Omental fat pad (tissue), 4 donors: ENCODE results near the gene ENTPD6. TPM values are rescaled to one million over a fixed set of nuclear protein-coding genes. Genes with fewer than 3 reads are reported as not detected.
"Not testable (repeated sequence)": the region's sequence is repeated elsewhere in the genome, so short reads cannot be mapped to it uniquely, and the experiment has no call there.

Experiments used
- ATAC-seq: fragments of 150-250 bp; one replicate; pipeline ENCODE4 v1.9.1; 2016; ENCODE audit warnings: mild to moderate bottlenecking, moderate library complexity; ENCODE audit not compliant: low FRiP score
- DNase-seq: peaks from one replicate; pipeline ENCODE4 v3.0.0-alpha.2; 2019; ENCODE audit warnings: low spot score
- CTCF ChIP-seq, 3 donors: fragments of 450-650 bp; IDR thresholded peaks; one replicate each; pipeline ENCODE4 v1.5.1; 2016 to 2017; ENCODE audit warnings: antibody characterized with exemption in 3 of 3, mild to moderate bottlenecking in 3 of 3, moderate library complexity in 2 of 3
- total RNA-seq, 4 donors: library from RNA; depleted of rRNA; stranded (reverse); fragments of >200 nt; gene quantifications; one replicate each; pipeline ENCODE4 v1.1.0, GENCODE V29; 2016

ENTPD6 gene
- total RNA-seq, 4 donors from 2014 or later = 44.6 to 71.0 (median 60.0) TPM

GRCh38 chr20:25259358-25259757 is 63.8 kb downstream of the ENTPD6 start:
- TF ChIP-seq CTCF (IDR thresholded peaks at IDR 0.05) = no peak
- DNase-seq (no peak), ATAC-seq (no peak)

- TF ChIP-seq CTCF (IDR thresholded peaks at IDR 0.05) = no peak
- ATAC-seq = no peak
- DNase-seq = no peak
Observed at GRCh38 chr20:25259788-25260254, 64.3 kb downstream of the ENTPD6 start.

- ATAC-seq, DNase-seq: not testable (repeated sequence)
Observed at GRCh38 chr20:25260770-25261437, 65.4 kb downstream of the ENTPD6 start.

GRCh38 chr20:25269057-25269832 is 73.7 kb downstream of the ENTPD6 start:
- DNase-seq (no peak), ATAC-seq (no peak)
- no peak for TF ChIP-seq CTCF (IDR thresholded peaks at IDR 0.05)

- no peak for ATAC-seq
- no peak for DNase-seq
- TF ChIP-seq CTCF (IDR thresholded peaks at IDR 0.05) = no peak
Observed at GRCh38 chr20:25269833-25270170, 74.3 kb downstream of the ENTPD6 start.

GRCh38 chr20:25270829-25271251 is 75.3 kb downstream of the ENTPD6 start:
- ATAC-seq (no peak), DNase-seq (peak; percentile 6)
- no peak for TF ChIP-seq CTCF (IDR thresholded peaks at IDR 0.05)

- DNase-seq (peak; percentile 15), ATAC-seq (no peak)
- TF ChIP-seq CTCF (IDR thresholded peaks at IDR 0.05) = no peak
Observed at GRCh38 chr20:25271486-25272222, 76.1 kb downstream of the ENTPD6 start.
